GM23248 (cell line): Measurements from ENCODE around the gene AHSG.

ENCODE experiments used
- EZH2 ChIP-seq: fragments of 200-600 bp; sonication (generic); IDR thresholded peaks from 2 replicates; pipeline ENCODE4 v1.6.1; 2018; ENCODE audit warnings: antibody characterized with exemption, mild to moderate bottlenecking; ENCODE audit not compliant: insufficient read depth, poor library complexity, severe bottlenecking
- EZH2phosphoT487 ChIP-seq: fragments of 200-600 bp; sonication (generic); IDR thresholded peaks from 2 replicates; pipeline ENCODE4 v1.6.1; 2018; ENCODE audit warnings: antibody characterized with exemption, moderate library complexity, mild to moderate bottlenecking, low read depth; ENCODE audit not compliant: insufficient read depth

- TF ChIP-seq EZH2phosphoT487 (no peak), EZH2 (no peak)
These were observed 2.0 kb downstream of the AHSG start for GRCh38 chr3:186614597-186615483.
